NOMO-1 (cell line): Measurements from ENCODE around the gene KIF23.

Experiments
- DNase-seq, 2 experiments: peaks; one replicate each; lab custom pipeline; 2025; ENCODE audit not compliant: unreplicated experiment in 2 of 2; lab: John Stamatoyannopoulos, UW

KIF23 gene

GRCh38 chr15:69486481-69487110 lies 72.4 kb downstream of the KIF23 start:
- no peak for DNase-seq

GRCh38 chr15:69489073-69489571 lies 75.0 kb downstream of the KIF23 start:
- no peak for DNase-seq

- DNase-seq = no peak
Measured at GRCh38 chr15:69490356-69491037, 76.3 kb downstream of the KIF23 start.

- no peak for DNase-seq
Measured at GRCh38 chr15:69491038-69491505, 76.9 kb downstream of the KIF23 start.

- DNase-seq = no peak
Measured at GRCh38 chr15:69493406-69493805, 79.3 kb downstream of the KIF23 start.

GRCh38 chr15:69496001-69496400 lies 81.9 kb downstream of the KIF23 start:
- no peak for DNase-seq

- DNase-seq = no peak
Measured at GRCh38 chr15:69497076-69497475, 82.9 kb downstream of the KIF23 start.

GRCh38 chr15:69497667-69498066 lies 83.5 kb downstream of the KIF23 start:
- DNase-seq = no peak
